Measurements from ENCODE around the gene GOSR2. TPM values are rescaled to one million over a fixed set of nuclear protein-coding genes. Genes with fewer than 3 reads are reported as not detected.
A peak's percentile ranks its signal among the peaks of the same experiment; 100 is the strongest.

Gene GOSR2
- total and polyA plus RNA-seq, 2 experiments from 2014 or later: 48.1 to 61.4 TPM

- no peak for DNase-seq
- H4K20me1 ChIP-seq (ENCODE audit: insufficient read depth): no peaks in the 10 kb centered on the region
- H2AFZ ChIP-seq: no peak overlapping the region
- no peaks in the 10 kb centered on the region for H3K79me2 ChIP-seq (ENCODE audit: insufficient read depth)
- no peaks in the 10 kb centered on the region for H3K9me2 ChIP-seq (ENCODE audit: insufficient read depth)
- in situ Hi-C loops (cut with MboI): no loop called here
- H3K4me3 ChIP-seq: no peak overlapping the region
- no peak for TF ChIP-seq EZH2phosphoT487 (IDR thresholded peaks at IDR 0.05; ENCODE audit: insufficient read depth, low read depth)
- TF ChIP-seq EZH2 (IDR thresholded peaks at IDR 0.05; ENCODE audit: insufficient read depth, poor library complexity, severe bottlenecking): no peak
- H3K4me2 ChIP-seq (ENCODE audit: unreplicated experiment): no peak overlapping the region
- H3F3A ChIP-seq (ENCODE audit: insufficient read depth): no peaks in the 10 kb centered on the region
- no peaks in the 10 kb centered on the region for H3K36me3 ChIP-seq (ENCODE audit: low read depth)
- no peak overlapping the region for H3K27ac ChIP-seq
- 0 out of 2 replicates have a peak, but pooled peaks cover 7% of the 10 kb centered on the region for H3K4me1 ChIP-seq (ENCODE audit: insufficient read depth)
- peaks cover 39% of the 10 kb centered on the region for H3K27me3 ChIP-seq (replicated peaks; ENCODE audit: insufficient read depth)
- 26 to 33% methylated on average over 8 of the region's 8 CpGs for WGBS, 2 experiments (ENCODE audit: low coverage in 1 of 2, low lambda C conversion rate in 2 of 2, missing lambda C conversion rate in 2 of 2)
- no peak overlapping the region for H3K9ac ChIP-seq
- H3K9me3 ChIP-seq (ENCODE audit: low read depth): no peaks in the 10 kb centered on the region
Measured at GRCh38 chr17:46958041-46958591, 35.2 kb downstream of the GOSR2 start.

- H4K20me1 ChIP-seq (ENCODE audit: insufficient read depth): no peaks in the 10 kb centered on the region
- H3K4me1 ChIP-seq (ENCODE audit: insufficient read depth): 0 out of 2 replicates have a peak, but pooled peaks cover 7% of the 10 kb centered on the region
- H3K4me3 ChIP-seq: no peak overlapping the region
- no peak for TF ChIP-seq EZH2 (IDR thresholded peaks at IDR 0.05; ENCODE audit: insufficient read depth, poor library complexity, severe bottlenecking)
- no peak for TF ChIP-seq EZH2phosphoT487 (IDR thresholded peaks at IDR 0.05; ENCODE audit: insufficient read depth, low read depth)
- no peaks in the 10 kb centered on the region for H3K79me2 ChIP-seq (ENCODE audit: insufficient read depth)
- no peak overlapping the region for H3K27ac ChIP-seq
- H3K27me3 ChIP-seq (replicated peaks; ENCODE audit: insufficient read depth): peaks cover 39% of the 10 kb centered on the region
- no peak overlapping the region for H3K4me2 ChIP-seq (ENCODE audit: unreplicated experiment)
- H3F3A ChIP-seq (ENCODE audit: insufficient read depth): no peaks in the 10 kb centered on the region
- no peaks in the 10 kb centered on the region for H3K9me3 ChIP-seq (ENCODE audit: low read depth)
- H3K36me3 ChIP-seq (ENCODE audit: low read depth): no peaks in the 10 kb centered on the region
- in situ Hi-C loops (cut with MboI): no loop called here
- DNase-seq: no peak
- H2AFZ ChIP-seq: no peak overlapping the region
- no peaks in the 10 kb centered on the region for H3K9me2 ChIP-seq (ENCODE audit: insufficient read depth)
- no peak overlapping the region for H3K9ac ChIP-seq
- 27 to 28% methylated on average over 2 of the region's 2 CpGs for WGBS, 2 experiments (ENCODE audit: low coverage in 1 of 2, low lambda C conversion rate in 2 of 2, missing lambda C conversion rate in 2 of 2)
Measured at GRCh38 chr17:46960152-46960551, 37.2 kb downstream of the GOSR2 start.

GRCh38 chr17:46962374-46962790, 39.4 kb downstream of the GOSR2 start:
- H3K4me3 ChIP-seq: no peak overlapping the region
- TF ChIP-seq EZH2phosphoT487 (IDR thresholded peaks at IDR 0.05; ENCODE audit: insufficient read depth, low read depth): no peak
- TF ChIP-seq EZH2 (IDR thresholded peaks at IDR 0.05; ENCODE audit: insufficient read depth, poor library complexity, severe bottlenecking): no peak
- H3K27me3 ChIP-seq (replicated peaks; ENCODE audit: insufficient read depth): peaks cover 44% of the 10 kb centered on the region
- H3K4me2 ChIP-seq (ENCODE audit: unreplicated experiment): no peak overlapping the region
- H3F3A ChIP-seq (ENCODE audit: insufficient read depth): no peaks in the 10 kb centered on the region
- peak; percentile 56 for DNase-seq
- 0% methylated on average over 1 of the region's 1 CpG for WGBS, 2 experiments (ENCODE audit: low coverage in 1 of 2, low lambda C conversion rate in 2 of 2, missing lambda C conversion rate in 2 of 2)
- in situ Hi-C loops (cut with MboI): no loop called here
- H3K9ac ChIP-seq: no peak overlapping the region
- no peaks in the 10 kb centered on the region for H3K79me2 ChIP-seq (ENCODE audit: insufficient read depth)
- 0 out of 2 replicates have a peak, but pooled peaks cover 7% of the 10 kb centered on the region for H3K4me1 ChIP-seq (ENCODE audit: insufficient read depth)
- no peak overlapping the region for H2AFZ ChIP-seq
- H3K9me2 ChIP-seq (ENCODE audit: insufficient read depth): no peaks in the 10 kb centered on the region
- H3K27ac ChIP-seq: no peak overlapping the region
- no peaks in the 10 kb centered on the region for H4K20me1 ChIP-seq (ENCODE audit: insufficient read depth)
- no peaks in the 10 kb centered on the region for H3K36me3 ChIP-seq (ENCODE audit: low read depth)
- no peaks in the 10 kb centered on the region for H3K9me3 ChIP-seq (ENCODE audit: low read depth)

- Histone ChIP-seq H3F3A (ENCODE audit: insufficient read depth) (no peaks in the 10 kb centered on the region), H3K36me3 (ENCODE audit: low read depth) (no peaks in the 10 kb centered on the region), H3K79me2 (ENCODE audit: insufficient read depth) (no peaks in the 10 kb centered on the region), H3K4me3 (no peak overlapping the region), H3K27ac (no peak overlapping the region), H3K4me1 (ENCODE audit: insufficient read depth) (0 out of 2 replicates have a peak, but pooled peaks cover 7% of the 10 kb centered on the region), H4K20me1 (ENCODE audit: insufficient read depth) (no peaks in the 10 kb centered on the region), H2AFZ (no peak overlapping the region), H3K9me3 (ENCODE audit: low read depth) (no peaks in the 10 kb centered on the region), H3K27me3 (replicated peaks; ENCODE audit: insufficient read depth) (peaks cover 38% of the 10 kb centered on the region), H3K4me2 (ENCODE audit: unreplicated experiment) (no peak overlapping the region), H3K9ac (no peak overlapping the region), H3K9me2 (ENCODE audit: insufficient read depth) (no peaks in the 10 kb centered on the region)
- 48% methylated on average over 2 of the region's 2 CpGs for WGBS, 2 experiments (ENCODE audit: low coverage in 1 of 2, low lambda C conversion rate in 2 of 2, missing lambda C conversion rate in 2 of 2)
- DNase-seq: no peak
- in situ Hi-C loops (cut with MboI): no loop called here
- no peak for TF ChIP-seq EZH2 (IDR thresholded peaks at IDR 0.05; ENCODE audit: insufficient read depth, poor library complexity, severe bottlenecking)
- TF ChIP-seq EZH2phosphoT487 (IDR thresholded peaks at IDR 0.05; ENCODE audit: insufficient read depth, low read depth): no peak
Measured at GRCh38 chr17:46963571-46963970, 40.6 kb downstream of the GOSR2 start.

Data from GM23248 (cell line).